SK-N-SH treated with all-trans-retinoic acid at 6 μM for 48 hours (cell line): Measurements from ENCODE around the gene ERAP2.

Experiments
- ATAC-seq: fragments of 200-7000 bp; cut with Tn5 transposase; 3 replicates; pipeline ENCODE4 v1.9.1; 2020; ENCODE audit warnings: mild to moderate bottlenecking, moderate library complexity
- ARNTL ChIP-seq: fragments of 450-650 bp; formaldehyde crosslinking; IDR thresholded peaks from 2 replicates; pipeline ENCODE4 v1.5.0; 2020; ENCODE audit warnings: low read depth, mild to moderate bottlenecking, moderate library complexity, borderline replicate concordance
- BACH2 ChIP-seq: fragments of 250-450 bp; sonication (Bioruptor Pico); IDR thresholded peaks from 2 replicates; pipeline ENCODE4 v1.9.0; 2021; ENCODE audit warnings: mild to moderate bottlenecking, borderline replicate concordance
- CSDC2 ChIP-seq: fragments of 250-450 bp; sonication (Bioruptor Pico); IDR thresholded peaks from 2 replicates; pipeline ENCODE4 v1.5.0; 2020; ENCODE audit warnings: mild to moderate bottlenecking, moderate library complexity
- CSRNP3 ChIP-seq: fragments of 250-450 bp; sonication (Bioruptor Pico); IDR thresholded peaks from 2 replicates; pipeline ENCODE4 v1.5.1; 2021; ENCODE audit warnings: mild to moderate bottlenecking, moderate library complexity
- ESRRG ChIP-seq: fragments of 250-450 bp; sonication (Bioruptor Pico); IDR thresholded peaks from 2 replicates; pipeline ENCODE4 v1.6.1; 2021; ENCODE audit warnings: mild to moderate bottlenecking
- GLIS3 ChIP-seq: fragments of 250-450 bp; sonication (Bioruptor Pico); IDR thresholded peaks from 2 replicates; pipeline ENCODE4 v1.5.0; 2020; ENCODE audit warnings: mild to moderate bottlenecking, moderate library complexity
- ISL1 ChIP-seq: fragments of 250-450 bp; sonication (Bioruptor Pico); IDR thresholded peaks from 2 replicates; pipeline ENCODE4 v2.1.2; 2022; ENCODE audit warnings: mild to moderate bottlenecking, moderate library complexity
- OSR1 ChIP-seq: fragments of 250-450 bp; sonication (Bioruptor Pico); IDR thresholded peaks from 2 replicates; pipeline ENCODE4 v1.8.0; 2022; ENCODE audit warnings: moderate library complexity, mild to moderate bottlenecking, inconsistent platforms
- PATZ1 ChIP-seq: fragments of 250-450 bp; sonication (Bioruptor Pico); IDR thresholded peaks from 2 replicates; pipeline ENCODE4 v1.8.0; 2020; ENCODE audit warnings: mild to moderate bottlenecking, moderate library complexity, borderline replicate concordance
- POU6F1 ChIP-seq: fragments of 250-450 bp; sonication (Bioruptor Pico); IDR thresholded peaks from 2 replicates; pipeline ENCODE4 v1.8.0; 2021; ENCODE audit warnings: low read depth, mild to moderate bottlenecking, moderate library complexity, borderline replicate concordance
- PPARA ChIP-seq: fragments of 250-450 bp; sonication (Bioruptor Pico); IDR thresholded peaks from 2 replicates; pipeline ENCODE4 v1.5.0; 2020; ENCODE audit warnings: mild to moderate bottlenecking, borderline replicate concordance
- RARB ChIP-seq: fragments of 250-450 bp; sonication (Bioruptor Pico); IDR thresholded peaks from 2 replicates; pipeline ENCODE4 v1.8.0; 2021; ENCODE audit warnings: mild to moderate bottlenecking, moderate library complexity
- SNAI2 ChIP-seq: fragments of 250-450 bp; sonication (Bioruptor Pico); IDR thresholded peaks from 2 replicates; pipeline ENCODE4 v1.5.0; 2020; ENCODE audit warnings: mild to moderate bottlenecking, moderate library complexity
- TCF4 ChIP-seq: fragments of 250-450 bp; sonication (Bioruptor Pico); IDR thresholded peaks from 2 replicates; pipeline ENCODE4 v1.8.0; 2021; ENCODE audit warnings: mild to moderate bottlenecking, moderate library complexity, borderline replicate concordance
- TSHZ2 ChIP-seq: fragments of 250-450 bp; sonication (Bioruptor Pico); IDR thresholded peaks from 2 replicates; pipeline ENCODE4 v1.5.0; 2020; ENCODE audit warnings: mild to moderate bottlenecking, moderate library complexity
- ZC3H10 ChIP-seq: fragments of 250-450 bp; sonication (Bioruptor Pico); IDR thresholded peaks from 2 replicates; pipeline ENCODE4 v1.5.1; 2021; ENCODE audit warnings: mild to moderate bottlenecking, moderate library complexity
- ZFP3 ChIP-seq: fragments of 250-450 bp; sonication (Bioruptor Pico); IDR thresholded peaks from 2 replicates; pipeline ENCODE4 v1.5.0; 2020; ENCODE audit warnings: mild to moderate bottlenecking, moderate library complexity
- ZFP30 ChIP-seq: fragments of 450-650 bp; formaldehyde crosslinking; IDR thresholded peaks from 2 replicates; pipeline ENCODE4 v1.5.0; 2022; ENCODE audit warnings: mild to moderate bottlenecking, moderate library complexity
- ZNF565 ChIP-seq: fragments of 450-650 bp; formaldehyde crosslinking; conservative IDR thresholded peaks from 2 replicates; pipeline ENCODE4 v1.5.0; 2020; ENCODE audit warnings: low read depth, mild to moderate bottlenecking, moderate library complexity
- ZNF70 ChIP-seq: fragments of 450-650 bp; formaldehyde crosslinking; IDR thresholded peaks from 2 replicates; pipeline ENCODE4 v1.5.0; 2020; ENCODE audit warnings: mild to moderate bottlenecking, moderate library complexity
- ZNF8 ChIP-seq: fragments of 450-650 bp; formaldehyde crosslinking; IDR thresholded peaks from 2 replicates; pipeline ENCODE4 v1.5.0; 2020; ENCODE audit warnings: mild to moderate bottlenecking, moderate library complexity

The ERAP2 gene

GRCh38 chr5:96880444-96881164 lies 4.3 kb downstream of the ERAP2 start:
- TF ChIP-seq TCF4 (CRISPR knock-in tag): no peak
- ATAC-seq: peak; percentile 45

GRCh38 chr5:96881511-96882115 lies 5.3 kb downstream of the ERAP2 start:
- peak; percentile 58 for ATAC-seq
- no peak for TF ChIP-seq ESRRG (CRISPR knock-in tag)
- TF ChIP-seq CSDC2 (CRISPR knock-in tag): no peak
- TF ChIP-seq CSRNP3 (CRISPR knock-in tag): no peak
- no peak for TF ChIP-seq BACH2 (CRISPR knock-in tag)
- no peak for TF ChIP-seq OSR1 (CRISPR knock-in tag)
- no peak for TF ChIP-seq ZFP30 (CRISPR knock-in tag)
- no peak for TF ChIP-seq ZFP3
- no peak for TF ChIP-seq POU6F1 (CRISPR knock-in tag)
- no peak for TF ChIP-seq SNAI2 (CRISPR knock-in tag)
- TF ChIP-seq PPARA (CRISPR knock-in tag): no peak
- no peak for TF ChIP-seq ZC3H10
- no peak for TF ChIP-seq GLIS3 (CRISPR knock-in tag)
- TF ChIP-seq ISL1 (CRISPR knock-in tag): no peak
- TF ChIP-seq TCF4 (CRISPR knock-in tag): no peak
- TF ChIP-seq ZNF70 (CRISPR knock-in tag): no peak
- TF ChIP-seq ZNF8 (CRISPR knock-in tag): no peak
- no peak for TF ChIP-seq ARNTL (CRISPR knock-in tag)
- TF ChIP-seq TSHZ2 (CRISPR knock-in tag): no peak
- no peak for TF ChIP-seq ZNF565 (CRISPR knock-in tag)
- TF ChIP-seq RARB (CRISPR knock-in tag): no peak

GRCh38 chr5:96883871-96884270 lies 7.6 kb downstream of the ERAP2 start:
- no peak for ATAC-seq
- no peak for TF ChIP-seq GLIS3 (CRISPR knock-in tag)
- TF ChIP-seq ARNTL (CRISPR knock-in tag): no peak
- no peak for TF ChIP-seq CSDC2 (CRISPR knock-in tag)
- no peak for TF ChIP-seq ZFP3
- no peak for TF ChIP-seq PATZ1 (CRISPR knock-in tag)
- TF ChIP-seq BACH2 (CRISPR knock-in tag): no peak
- no peak for TF ChIP-seq PPARA (CRISPR knock-in tag)
- no peak for TF ChIP-seq ZNF70 (CRISPR knock-in tag)
- TF ChIP-seq TSHZ2 (CRISPR knock-in tag): no peak
- TF ChIP-seq SNAI2 (CRISPR knock-in tag): no peak
- no peak for TF ChIP-seq ESRRG (CRISPR knock-in tag)
- TF ChIP-seq OSR1 (CRISPR knock-in tag): no peak
- TF ChIP-seq ZNF8 (CRISPR knock-in tag): no peak
- TF ChIP-seq ISL1 (CRISPR knock-in tag): no peak
- no peak for TF ChIP-seq ZC3H10
- TF ChIP-seq RARB (CRISPR knock-in tag): no peak
- TF ChIP-seq ZFP30 (CRISPR knock-in tag): no peak
- TF ChIP-seq ZNF565 (CRISPR knock-in tag): no peak
